Brain microvascular endothelial cell (primary cell): Measurements from ENCODE around the gene MACROD2.

Experiments
- DNase-seq: peaks from one replicate; pipeline ENCODE4 v3.0.0-alpha.2; 2020
- H3K27ac ChIP-seq: fragments of 250-450 bp; sonication (Bioruptor Pico); 2 replicates; pipeline ENCODE4 v1.5.1; 2020; ENCODE audit warnings: mild to moderate bottlenecking, moderate library complexity
- H3K27me3 ChIP-seq: fragments of 250-450 bp; sonication (Bioruptor Pico); replicated peaks from 2 replicates; pipeline ENCODE4 v1.5.1; 2020; ENCODE audit warnings: mild to moderate bottlenecking
- H3K36me3 ChIP-seq: fragments of 250-450 bp; sonication (Bioruptor Pico); replicated peaks from 2 replicates; pipeline ENCODE4 v1.5.1; 2020; ENCODE audit warnings: mild to moderate bottlenecking
- H3K4me3 ChIP-seq: 2 replicates; pipeline ENCODE4 v1.5.1; 2011; ENCODE audit warnings: low read depth, mild to moderate bottlenecking, control low read depth, low read length, moderate library complexity
- in situ Hi-C: cut with HindIII; loops from 2 replicates; pipeline ENCODE4 v1.10.0; 2017; ENCODE audit warnings: low sequenced_read_pairs, low pct_ligation_motif_present
- TF ChIP-seq, protein P1 (sequence below): IDR thresholded peaks from 2 replicates; pipeline ENCODE4 v1.5.1; 2011; ENCODE audit warnings: low read depth, mild to moderate bottlenecking, moderate library complexity, low read length, control low read depth, inconsistent platforms; ENCODE audit errors: missing control alignments

The MACROD2 gene

DNA sequence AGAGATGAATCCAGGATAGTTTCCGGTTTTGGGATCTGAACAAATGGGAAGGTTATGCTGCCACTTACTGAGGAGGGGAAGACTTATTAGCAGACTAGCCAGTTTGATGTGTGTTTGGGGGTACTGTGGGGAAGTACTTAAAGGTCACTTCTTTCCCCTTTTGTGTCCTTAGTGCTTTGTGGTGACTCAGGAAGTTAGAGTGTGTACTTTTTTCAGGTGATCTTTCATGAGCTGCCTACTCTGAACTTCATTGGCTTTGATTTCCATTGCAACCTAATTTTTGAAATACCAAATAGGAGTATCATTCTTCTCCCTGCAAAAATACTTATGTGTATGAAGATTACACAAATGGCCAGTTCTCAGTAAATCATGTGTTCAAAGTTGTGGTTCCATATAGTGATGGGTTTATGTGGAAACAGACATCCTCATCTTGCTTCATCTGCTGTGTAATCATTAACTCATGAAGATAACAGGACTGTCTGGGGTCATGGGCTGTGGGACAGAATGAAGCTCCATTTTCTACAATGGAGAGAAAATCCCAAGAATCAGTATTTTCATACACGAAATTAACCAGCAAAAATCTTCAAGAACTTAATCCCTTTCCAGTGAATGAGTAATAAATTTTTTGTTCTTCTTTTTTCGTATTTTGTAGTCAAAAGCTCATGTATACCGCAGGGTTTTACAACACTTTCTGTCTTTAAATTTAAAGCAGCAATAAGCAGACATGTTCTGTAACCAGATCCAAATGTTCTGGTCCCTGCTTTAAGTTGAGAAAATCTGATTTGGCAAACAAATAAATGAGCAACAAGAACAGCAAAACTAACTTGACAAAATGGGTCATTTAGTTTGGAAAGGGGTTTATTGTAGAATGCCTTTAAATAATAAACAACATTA is 614.3 kb downstream of the MACROD2 start:
- TF ChIP-seq, protein P1, sequence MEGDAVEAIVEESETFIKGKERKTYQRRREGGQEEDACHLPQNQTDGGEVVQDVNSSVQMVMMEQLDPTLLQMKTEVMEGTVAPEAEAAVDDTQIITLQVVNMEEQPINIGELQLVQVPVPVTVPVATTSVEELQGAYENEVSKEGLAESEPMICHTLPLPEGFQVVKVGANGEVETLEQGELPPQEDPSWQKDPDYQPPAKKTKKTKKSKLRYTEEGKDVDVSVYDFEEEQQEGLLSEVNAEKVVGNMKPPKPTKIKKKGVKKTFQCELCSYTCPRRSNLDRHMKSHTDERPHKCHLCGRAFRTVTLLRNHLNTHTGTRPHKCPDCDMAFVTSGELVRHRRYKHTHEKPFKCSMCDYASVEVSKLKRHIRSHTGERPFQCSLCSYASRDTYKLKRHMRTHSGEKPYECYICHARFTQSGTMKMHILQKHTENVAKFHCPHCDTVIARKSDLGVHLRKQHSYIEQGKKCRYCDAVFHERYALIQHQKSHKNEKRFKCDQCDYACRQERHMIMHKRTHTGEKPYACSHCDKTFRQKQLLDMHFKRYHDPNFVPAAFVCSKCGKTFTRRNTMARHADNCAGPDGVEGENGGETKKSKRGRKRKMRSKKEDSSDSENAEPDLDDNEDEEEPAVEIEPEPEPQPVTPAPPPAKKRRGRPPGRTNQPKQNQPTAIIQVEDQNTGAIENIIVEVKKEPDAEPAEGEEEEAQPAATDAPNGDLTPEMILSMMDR, result no peak
- H3K36me3 ChIP-seq, result no peaks in the 10 kb centered on the region
- no peak overlapping the region for H3K27ac ChIP-seq
- in situ Hi-C loops, result no loop called here
- H3K4me3 ChIP-seq, result no peak overlapping the region
- no peaks in the 10 kb centered on the region for H3K27me3 ChIP-seq
- no peak for DNase-seq

DNA sequence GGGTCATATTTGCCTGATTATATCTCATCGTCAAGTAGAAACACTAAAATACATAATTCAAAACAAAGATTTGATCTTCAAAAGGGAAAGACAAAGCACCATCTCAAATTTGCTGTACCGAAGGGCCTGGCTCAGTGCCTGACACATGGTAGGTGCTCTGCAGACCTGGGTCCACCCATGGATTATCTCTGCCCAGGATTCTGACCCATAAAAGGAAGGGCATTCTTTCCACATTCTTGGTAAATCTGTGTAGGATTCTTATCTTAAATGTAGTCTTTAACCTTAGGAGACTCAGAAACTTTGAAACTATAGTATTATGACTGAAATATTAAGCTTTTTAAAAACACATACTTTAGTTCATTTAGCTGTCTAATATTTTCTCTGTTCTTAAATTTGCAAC is 616.2 kb downstream of the MACROD2 start:
- Histone ChIP-seq H3K27me3 (no peaks in the 10 kb centered on the region), H3K4me3 (no peak overlapping the region), H3K36me3 (no peaks in the 10 kb centered on the region), H3K27ac (no peak overlapping the region)
- in situ Hi-C loops, result no loop called here
- TF ChIP-seq, protein P1, result no peak
- DNase-seq, result no peak

DNA sequence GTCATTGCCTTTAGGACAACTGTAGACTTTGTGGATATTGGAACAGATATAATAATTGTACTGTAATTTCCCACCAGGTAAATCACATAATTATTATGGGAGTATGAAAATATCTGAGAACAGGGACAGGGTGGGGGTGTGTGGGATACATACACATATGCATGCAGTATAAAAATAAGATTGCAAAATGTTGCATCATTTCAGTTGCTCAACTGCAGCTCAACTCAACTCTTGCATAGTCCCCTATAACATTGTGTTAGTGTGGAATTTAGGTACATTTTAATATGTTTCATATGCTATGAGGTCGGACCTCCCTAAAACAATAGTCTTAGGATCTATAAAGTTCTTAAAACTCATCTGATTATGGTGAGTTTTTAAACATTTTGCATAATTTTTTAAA is 617.1 kb downstream of the MACROD2 start:
- TF ChIP-seq, protein P1, result no peak
- Histone ChIP-seq H3K27me3 (no peaks in the 10 kb centered on the region), H3K4me3 (no peak overlapping the region), H3K27ac (no peak overlapping the region), H3K36me3 (no peaks in the 10 kb centered on the region)
- in situ Hi-C loops, result no loop called here
- no peak for DNase-seq

GRCh38 chr20:14616003-14616402 is 620.7 kb downstream of the MACROD2 start:
- Histone ChIP-seq H3K27ac (no peak overlapping the region), H3K27me3 (no peaks in the 10 kb centered on the region), H3K36me3 (no peaks in the 10 kb centered on the region), H3K4me3 (no peak overlapping the region)
- DNase-seq, result no peak
- in situ Hi-C loops, result no loop called here
- TF ChIP-seq, protein P1, result no peak

DNA sequence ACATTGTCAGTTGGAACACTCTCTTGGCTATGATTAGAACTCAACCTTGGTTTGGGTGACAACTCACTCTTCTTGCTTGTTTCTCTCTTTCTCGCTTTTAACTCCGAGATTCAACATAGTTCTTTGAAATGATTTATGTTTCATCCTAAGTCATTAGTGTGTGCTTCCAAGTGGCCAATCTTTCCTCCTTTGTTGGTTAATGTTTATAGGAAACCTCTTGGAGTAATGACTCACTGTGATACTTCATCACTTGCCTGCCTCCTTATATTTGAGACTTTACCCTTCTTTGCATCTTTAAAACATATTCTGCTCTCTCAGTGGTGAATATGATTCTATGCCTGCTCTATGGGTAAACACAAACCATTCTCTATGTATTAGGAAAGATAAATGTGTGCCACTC is 621.8 kb downstream of the MACROD2 start:
- H3K36me3 ChIP-seq, result no peaks in the 10 kb centered on the region
- H3K4me3 ChIP-seq, result no peak overlapping the region
- TF ChIP-seq, protein P1, result no peak
- H3K27me3 ChIP-seq, result no peaks in the 10 kb centered on the region
- in situ Hi-C loops, result no loop called here
- H3K27ac ChIP-seq, result no peak overlapping the region
- DNase-seq, result no peak
